Lower leg skin (tissue), 4 donors: ENCODE results near the gene MYLK4. TPM values are rescaled to one million over a fixed set of nuclear protein-coding genes. Genes with fewer than 3 reads are reported as not detected.

Source experiments
- DNase-seq, 2 donors: peaks; one replicate each; pipeline ENCODE4 v3.0.0-alpha.2; 2019; ENCODE audit warnings: low spot score in 2 of 2
- H3K4me3 ChIP-seq: fragments of 200-600 bp; sonication (generic); 2 replicates; pipeline ENCODE4 v1.5.1; 2017; ENCODE audit warnings: mild to moderate bottlenecking, low read depth; ENCODE audit not compliant: poor library complexity, severe bottlenecking
- POLR2A ChIP-seq, 2 donors: fragments of 450-650 bp; IDR thresholded peaks; one replicate each; pipeline ENCODE4 v1.6.1; 2016 to 2017; ENCODE audit warnings: antibody characterized with exemption in 2 of 2, mild to moderate bottlenecking in 1 of 2, moderate library complexity in 1 of 2
- WGBS, 2 donors: methylation state at CpG; one replicate each; pipeline ENCODE4 v1.1.5; 2018; 5-methylcytosine and 5-hydroxymethylcytosine counted together
- intact Hi-C: fragments of 100-400 bp; cut with DNase I; formaldehyde crosslinking; loops from one replicate; pipeline ENCODE4 v1.15.0; 2023; ENCODE audit warnings: low total_unique reads
- total RNA-seq, 4 donors: library from RNA; depleted of rRNA; stranded (reverse); fragments of >200 nt; gene quantifications; one replicate each; pipeline ENCODE4 v1.1.0, GENCODE V29; 2016
- TF ChIP-seq, protein P1 (sequence below), 3 donors: fragments of 450-650 bp; IDR thresholded peaks; one replicate each; pipeline ENCODE4 v1.5.1; 2016; ENCODE audit warnings: antibody characterized with exemption in 3 of 3, mild to moderate bottlenecking in 3 of 3, moderate library complexity in 2 of 3

Gene MYLK4
- total RNA-seq, 4 donors from 2014 or later, result 0.97 to 3.8 (median 2.5) TPM

DNA sequence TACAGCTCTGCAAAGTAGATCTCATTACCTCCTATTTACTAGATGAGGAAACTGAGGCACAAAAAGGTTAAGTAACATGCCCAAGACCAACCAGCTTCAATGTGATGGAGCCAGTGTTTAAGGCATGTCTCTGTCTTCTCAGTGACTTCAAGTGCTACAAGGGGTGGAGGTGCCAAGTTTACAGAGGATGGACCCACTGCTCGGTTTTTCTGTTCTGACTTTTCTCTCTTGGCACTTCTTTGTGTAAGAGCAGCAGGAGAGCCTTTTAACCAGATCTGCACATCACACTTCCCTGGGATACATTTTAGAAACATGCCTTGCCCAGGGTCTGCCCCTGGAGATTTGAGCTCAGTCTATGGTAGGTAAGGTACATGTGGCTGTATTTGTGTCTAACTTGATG is 24.3 kb upstream of the MYLK4 start:
- intact Hi-C loops, result no loop called here
- H3K4me3 ChIP-seq, result no peak overlapping the region
- DNase-seq, result peak in 1 of 2 donors; percentile 49
- TF ChIP-seq, protein P1, sequence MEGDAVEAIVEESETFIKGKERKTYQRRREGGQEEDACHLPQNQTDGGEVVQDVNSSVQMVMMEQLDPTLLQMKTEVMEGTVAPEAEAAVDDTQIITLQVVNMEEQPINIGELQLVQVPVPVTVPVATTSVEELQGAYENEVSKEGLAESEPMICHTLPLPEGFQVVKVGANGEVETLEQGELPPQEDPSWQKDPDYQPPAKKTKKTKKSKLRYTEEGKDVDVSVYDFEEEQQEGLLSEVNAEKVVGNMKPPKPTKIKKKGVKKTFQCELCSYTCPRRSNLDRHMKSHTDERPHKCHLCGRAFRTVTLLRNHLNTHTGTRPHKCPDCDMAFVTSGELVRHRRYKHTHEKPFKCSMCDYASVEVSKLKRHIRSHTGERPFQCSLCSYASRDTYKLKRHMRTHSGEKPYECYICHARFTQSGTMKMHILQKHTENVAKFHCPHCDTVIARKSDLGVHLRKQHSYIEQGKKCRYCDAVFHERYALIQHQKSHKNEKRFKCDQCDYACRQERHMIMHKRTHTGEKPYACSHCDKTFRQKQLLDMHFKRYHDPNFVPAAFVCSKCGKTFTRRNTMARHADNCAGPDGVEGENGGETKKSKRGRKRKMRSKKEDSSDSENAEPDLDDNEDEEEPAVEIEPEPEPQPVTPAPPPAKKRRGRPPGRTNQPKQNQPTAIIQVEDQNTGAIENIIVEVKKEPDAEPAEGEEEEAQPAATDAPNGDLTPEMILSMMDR (IDR thresholded peaks at IDR 0.05), result no peak
- no peak for TF ChIP-seq POLR2A (IDR thresholded peaks at IDR 0.05)
- WGBS, 2 donors, result 76 to 87% methylated on average over 1 of the region's 1 CpG

DNA sequence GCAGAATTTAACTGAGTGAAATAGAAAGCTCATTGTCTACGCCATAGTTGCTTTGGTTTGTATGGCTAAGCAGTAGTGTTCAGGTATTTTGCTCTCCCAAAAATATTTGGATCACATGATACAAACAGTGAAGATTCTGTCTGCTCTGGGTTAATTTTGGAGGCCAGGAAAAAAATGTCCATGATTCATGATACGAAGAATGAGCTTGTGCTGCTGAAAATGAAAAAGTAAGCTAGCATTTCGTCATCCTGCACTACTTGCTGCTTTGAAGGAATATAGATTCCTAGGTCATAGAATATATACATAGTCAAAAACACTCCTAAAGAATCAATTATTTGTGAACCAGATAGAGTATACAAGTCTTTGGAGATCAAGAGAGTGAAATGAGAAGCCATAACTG is 22.7 kb upstream of the MYLK4 start:
- H3K4me3 ChIP-seq, result no peak overlapping the region
- WGBS, 2 donors, result 61 to 94% methylated on average over 3 of the region's 3 CpGs
- TF ChIP-seq, protein P1 (IDR thresholded peaks at IDR 0.05), result no peak
- no peak for TF ChIP-seq POLR2A (IDR thresholded peaks at IDR 0.05)
- DNase-seq, result no peak
- intact Hi-C loops, result no loop called here

DNA sequence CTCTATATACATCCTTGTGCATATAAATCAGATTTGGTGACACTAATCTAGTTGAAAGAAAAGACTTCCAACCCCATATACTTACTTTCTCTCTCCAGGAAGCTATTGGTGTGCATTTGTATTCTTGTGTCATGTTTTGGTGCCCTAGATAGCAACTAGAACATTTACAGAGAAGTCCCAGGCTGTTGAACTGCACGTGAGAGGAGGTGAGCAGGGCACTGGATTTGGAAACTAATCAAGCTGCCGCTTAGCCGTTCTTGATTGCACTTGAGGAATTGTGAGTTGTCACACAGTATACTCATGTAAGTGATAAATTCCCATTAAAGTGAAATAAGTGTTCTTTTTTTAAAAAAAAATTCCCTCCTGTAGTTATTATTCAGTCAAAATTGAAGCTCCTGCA is 22.1 kb upstream of the MYLK4 start:
- TF ChIP-seq POLR2A (IDR thresholded peaks at IDR 0.05), result no peak
- TF ChIP-seq, protein P1 (IDR thresholded peaks at IDR 0.05), result no peak
- no peak for DNase-seq
- intact Hi-C loops, result no loop called here
- H3K4me3 ChIP-seq, result no peak overlapping the region
- 88 to 89% methylated on average over 3 of the region's 3 CpGs for whole genome bisulfite sequencing, 2 donors

DNA sequence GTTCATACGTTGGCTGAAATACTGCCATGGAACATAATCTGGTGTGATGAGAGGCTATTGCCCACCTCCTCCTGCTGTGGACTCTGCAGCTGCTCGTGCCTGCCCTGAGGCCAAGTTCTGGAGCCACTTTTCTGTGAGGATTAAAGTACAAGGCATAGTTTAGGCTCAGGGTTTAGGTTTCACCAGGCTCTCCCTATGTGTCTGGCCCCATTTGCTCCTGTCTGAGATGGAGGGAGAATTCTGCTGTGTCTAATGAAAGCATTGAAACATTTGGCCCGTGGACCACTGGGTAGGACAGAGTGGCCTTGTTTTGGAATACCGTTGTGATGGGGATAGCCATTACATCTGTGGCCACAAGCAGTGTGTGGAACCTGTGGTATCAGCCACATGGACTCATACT is 20.4 kb upstream of the MYLK4 start:
- DNase-seq, result no peak
- H3K4me3 ChIP-seq, result no peak overlapping the region
- intact Hi-C loops, result no loop called here
- WGBS, 2 donors, result 80 to 87% methylated on average over 4 of the region's 4 CpGs
- no peak for TF ChIP-seq POLR2A (IDR thresholded peaks at IDR 0.05)
- TF ChIP-seq, protein P1 (IDR thresholded peaks at IDR 0.05), result no peak

DNA sequence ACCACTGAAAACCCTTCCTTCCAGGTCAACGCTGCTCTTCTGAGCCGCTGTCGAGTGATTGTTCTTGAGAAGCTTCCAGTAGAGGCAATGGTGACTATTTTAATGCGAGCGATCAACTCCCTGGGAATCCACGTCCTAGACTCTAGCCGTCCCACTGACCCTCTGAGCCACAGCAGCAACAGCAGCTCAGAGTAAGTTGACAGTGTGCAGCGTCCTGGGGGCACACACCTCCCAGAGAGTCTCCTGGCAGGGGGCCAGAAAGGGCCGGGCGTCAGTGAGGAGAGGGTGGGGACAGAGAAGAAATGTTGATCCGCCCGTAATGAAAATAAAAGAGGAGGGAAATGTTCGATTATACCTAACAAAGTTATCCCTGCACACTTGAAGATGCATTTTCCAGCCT is 19.4 kb upstream of the MYLK4 start:
- WGBS, 2 donors, result 62 to 68% methylated on average over 13 of the region's 13 CpGs
- no peak for DNase-seq
- intact Hi-C loops, result no loop called here
- no peak overlapping the region for H3K4me3 ChIP-seq
- no peak for TF ChIP-seq POLR2A (IDR thresholded peaks at IDR 0.05)
- TF ChIP-seq, protein P1 (IDR thresholded peaks at IDR 0.05), result no peak

DNA sequence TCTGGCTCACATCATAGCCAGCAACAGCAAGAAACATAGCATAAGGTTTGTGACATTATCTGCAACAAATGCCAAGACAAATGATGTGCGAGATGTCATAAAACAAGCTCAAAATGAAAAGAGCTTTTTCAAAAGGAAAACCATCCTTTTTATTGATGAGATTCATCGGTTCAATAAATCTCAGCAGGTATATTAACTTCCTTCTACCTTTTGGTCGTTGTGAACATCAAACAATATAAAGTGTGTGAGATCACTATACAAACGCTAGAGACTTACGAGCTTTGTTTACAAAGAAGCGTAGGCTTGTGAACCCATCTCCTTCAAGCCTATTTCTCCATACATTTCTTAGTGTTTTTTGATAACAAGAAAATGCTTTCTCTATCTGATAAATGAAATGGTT is 18.0 kb upstream of the MYLK4 start:
- DNase-seq, result no peak
- TF ChIP-seq POLR2A (IDR thresholded peaks at IDR 0.05), result no peak
- TF ChIP-seq, protein P1 (IDR thresholded peaks at IDR 0.05), result no peak
- WGBS, 2 donors, result 54 to 60% methylated on average over 6 of the region's 6 CpGs
- no peak overlapping the region for H3K4me3 ChIP-seq
- intact Hi-C loops, result no loop called here
